Natural killer cell (primary cell): ENCODE measurements around the gene DYNC1H1. TPM values are rescaled to one million over a fixed set of nuclear protein-coding genes. Genes with fewer than 3 reads are reported as not detected.

Source experiments
- ATAC-seq, 3 donors: fragments of 150-1000 bp in 2 of 3; fragments of 200-7000 bp in 1 of 3; cut with Tn5 transposase; 1 replicate in 1 of 3; 2 replicates in 2 of 3; pipeline ENCODE4 v1.10.0; 2021; ENCODE audit warnings: mild to moderate bottlenecking in 2 of 3, moderate library complexity in 2 of 3
- DNase-seq, 2 donors: peaks; one replicate each; pipeline versions ENCODE4 v3.0.0 to v3.0.0-alpha.2; 2013 to 2021; ENCODE audit warnings: mixed read lengths in 1 of 2
- H3K27ac ChIP-seq: one replicate; pipeline ENCODE4 v1.5.1; 2013; ENCODE audit warnings: mild to moderate bottlenecking, low read length
- H3K27me3 ChIP-seq: one replicate; pipeline ENCODE4 v1.6.1; 2013; ENCODE audit warnings: low read length; ENCODE audit not compliant: control insufficient read depth, insufficient read depth
- H3K36me3 ChIP-seq: one replicate; pipeline ENCODE4 v1.6.1; 2013; ENCODE audit warnings: low read length; ENCODE audit not compliant: control insufficient read depth, insufficient read depth
- H3K4me1 ChIP-seq: one replicate; pipeline ENCODE4 v1.6.1; 2013; ENCODE audit warnings: low read length; ENCODE audit not compliant: control insufficient read depth, insufficient read depth
- H3K4me3 ChIP-seq: one replicate; pipeline ENCODE4 v1.5.1; 2013; ENCODE audit warnings: low read length
- H3K9me3 ChIP-seq: one replicate; pipeline ENCODE4 v1.6.1; 2013; ENCODE audit warnings: low read length; ENCODE audit not compliant: control insufficient read depth, insufficient read depth
- H3K27ac Mint-ChIP-seq, 2 donors: one replicate each; pipeline ENCODE4 v1.8.0; 2022; ENCODE audit warnings: mild to moderate bottlenecking in 2 of 2, mixed read lengths in 2 of 2, moderate library complexity in 1 of 2
- H3K27me3 Mint-ChIP-seq, 2 donors: one replicate each; pipeline ENCODE4 v1.8.0; 2022; ENCODE audit warnings: low read depth in 2 of 2, mixed read lengths in 2 of 2
- H3K36me3 Mint-ChIP-seq: one replicate; pipeline ENCODE4 v1.8.0; 2022; ENCODE audit warnings: mixed read lengths
- H3K4me1 Mint-ChIP-seq, 2 donors: one replicate each; pipeline ENCODE4 v1.8.0; 2022; ENCODE audit warnings: mixed read lengths in 2 of 2
- H3K4me3 Mint-ChIP-seq: one replicate; pipeline ENCODE4 v1.8.0; 2022; ENCODE audit warnings: mild to moderate bottlenecking, moderate library complexity, mixed read lengths
- H3K9me3 Mint-ChIP-seq, 2 donors: one replicate each; pipeline ENCODE4 v1.8.0; 2022; ENCODE audit warnings: mixed read lengths in 2 of 2
- CTCF ChIP-seq: fragments of 200-600 bp; IDR thresholded peaks from one replicate; pipeline ENCODE4 v1.8.0; 2022; ENCODE audit warnings: antibody characterized with exemption
- WGBS: methylation state at CpG from one replicate; pipeline ENCODE4 v1.1.7; 2013; ENCODE audit warnings: missing lambda C conversion rate; ENCODE audit not compliant: insufficient coverage; 5-methylcytosine and 5-hydroxymethylcytosine counted together
- intact Hi-C: fragments of 100-400 bp; cut with micrococcal nuclease; formaldehyde crosslinking; loops from one replicate; pipeline ENCODE4 v1.14.2; 2022
- total RNA-seq, 4 donors: library from RNA; stranded (reverse); fragments of 120-200 nt in 1 of 4; gene quantifications; one replicate each; pipeline versions ENCODE4 v1.2.3 to v1.2.4, GENCODE V29; 2013 to 2022

DYNC1H1 gene
- total RNA-seq, 3 donors from 2014 or later (not counting 1 experiment from before 2014, with no cell fraction given): 313 to 381 (median 349) TPM

DNA sequence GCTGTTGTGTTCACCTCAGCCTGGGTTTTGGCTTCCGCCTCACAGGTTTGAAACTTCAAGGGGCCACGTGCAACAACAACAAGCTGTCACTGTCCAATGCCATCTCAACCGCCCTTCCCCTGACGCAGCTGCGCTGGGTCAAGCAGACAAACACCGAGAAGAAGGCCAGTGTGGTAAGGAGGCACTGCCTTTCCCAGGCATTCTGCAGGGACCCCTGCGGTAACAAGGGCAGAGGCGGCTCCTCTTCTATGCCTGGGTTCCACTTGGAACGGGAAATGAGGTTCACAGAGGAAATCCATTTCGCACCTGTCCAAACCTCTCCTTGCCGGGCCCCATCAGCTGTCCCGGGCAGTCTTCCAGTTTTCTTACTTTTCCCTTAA is 85.6 kb downstream of the DYNC1H1 start:
- Histone ChIP-seq H3K27me3 (no peaks in the 10 kb centered on the region), H3K4me3 (no peak overlapping the region), H3K4me1 (no peaks in the 10 kb centered on the region), H3K36me3 (peaks cover 44% of the 10 kb centered on the region), H3K9me3 (no peaks in the 10 kb centered on the region), H3K27ac (no peak overlapping the region)
- intact Hi-C loops: no loop called here
- H3K27me3 Mint-ChIP-seq: no peaks in the 10 kb centered on the region
- no peaks in the 10 kb centered on the region for H3K36me3 Mint-ChIP-seq
- H3K27ac Mint-ChIP-seq: no peak overlapping the region
- no peaks in the 10 kb centered on the region for H3K4me1 Mint-ChIP-seq
- no peak for ATAC-seq
- no peak for TF ChIP-seq CTCF
- H3K9me3 Mint-ChIP-seq: no peaks in the 10 kb centered on the region
- DNase-seq: no peak
- WGBS: 93% methylated on average over 12 of the region's 12 CpGs
- H3K4me3 Mint-ChIP-seq: no peak overlapping the region

GRCh38 chr14:102050625-102051024 is 86.3 kb downstream of the DYNC1H1 start:
- H3K4me3 ChIP-seq: no peak overlapping the region
- Mint-ChIP-seq H3K36me3 (no peaks in the 10 kb centered on the region), H3K27me3 (no peaks in the 10 kb centered on the region), H3K27ac (no peak overlapping the region), H3K4me1 (peaks cover under 1 to 3% of the 10 kb centered on the region in 2 donors), H3K4me3 (no peak overlapping the region), H3K9me3 (no peaks in the 10 kb centered on the region)
- intact Hi-C loops: no loop called here
- no peak overlapping the region for H3K27ac ChIP-seq
- TF ChIP-seq CTCF: no peak
- no peaks in the 10 kb centered on the region for H3K4me1 ChIP-seq
- ATAC-seq (no peak), DNase-seq (no peak)
- WGBS: 94% methylated on average over 11 of the region's 11 CpGs
- H3K27me3 ChIP-seq: no peaks in the 10 kb centered on the region
- H3K36me3 ChIP-seq: peaks cover 41% of the 10 kb centered on the region
- H3K9me3 ChIP-seq: no peaks in the 10 kb centered on the region

- Mint-ChIP-seq H3K36me3 (no peaks in the 10 kb centered on the region), H3K27ac (no peak overlapping the region), H3K27me3 (no peaks in the 10 kb centered on the region), H3K4me1 (peaks cover 11 to 19% of the 10 kb centered on the region in 2 donors), H3K9me3 (no peaks in the 10 kb centered on the region), H3K4me3 (no peak overlapping the region)
- ATAC-seq (no peak), DNase-seq (no peak)
- Histone ChIP-seq H3K27ac (no peak overlapping the region), H3K9me3 (no peaks in the 10 kb centered on the region), H3K4me3 (no peak overlapping the region), H3K27me3 (no peaks in the 10 kb centered on the region), H3K36me3 (peaks cover 33% of the 10 kb centered on the region), H3K4me1 (peaks cover 9% of the 10 kb centered on the region)
- TF ChIP-seq CTCF: no peak
- intact Hi-C loops: no loop called here
- WGBS: 94% methylated on average over 10 of the region's 10 CpGs
Measured at GRCh38 chr14:102052522-102052921, 88.1 kb downstream of the DYNC1H1 start.

DNA sequence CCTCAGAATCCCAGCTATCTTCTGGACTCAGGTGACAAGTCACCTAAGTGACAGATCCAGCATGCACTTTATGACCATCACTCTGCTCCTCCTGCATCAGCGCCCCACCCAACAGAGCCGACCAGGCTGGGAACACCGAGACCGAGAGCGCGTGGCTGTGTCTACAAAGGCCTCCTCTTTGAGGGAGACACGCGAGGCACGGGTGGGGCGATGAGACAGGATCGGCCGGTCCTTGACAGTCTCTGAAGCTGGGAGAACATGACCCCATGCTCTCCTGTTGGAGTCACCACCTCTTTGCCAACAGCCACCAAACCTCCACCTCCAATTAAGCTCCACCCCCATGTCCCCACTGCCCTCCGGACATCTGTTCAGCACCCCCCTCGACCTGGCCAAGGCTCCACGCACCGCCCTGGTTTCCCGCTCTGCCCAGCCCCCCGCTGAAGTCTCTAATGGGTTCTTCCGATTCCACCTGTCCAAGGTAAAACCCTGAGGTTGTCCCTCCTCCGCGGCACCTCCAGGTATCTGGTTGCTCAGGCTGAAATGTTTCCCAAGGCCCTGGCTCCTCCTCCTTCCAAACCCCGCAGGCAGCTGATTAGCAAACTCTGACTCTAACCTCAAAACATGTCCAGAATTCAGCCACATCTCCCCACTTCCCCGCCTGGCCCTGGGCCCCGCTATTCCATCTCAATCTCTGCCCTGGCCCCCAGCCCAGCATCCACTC is 91.0 kb downstream of the DYNC1H1 start:
- peak overlapping the region in 1 of 2 donors; percentile 41 for H3K27ac Mint-ChIP-seq

More for the DNA sequence above, 91.0 kb downstream of the DYNC1H1 start:
- Histone ChIP-seq H3K9me3 (no peaks in the 10 kb centered on the region), H3K4me3 (no peak overlapping the region), H3K36me3 (peaks cover 5% of the 10 kb centered on the region), H3K27me3 (no peaks in the 10 kb centered on the region), H3K4me1 (peaks cover 28% of the 10 kb centered on the region), H3K27ac (no peak overlapping the region)
- Mint-ChIP-seq H3K36me3 (no peaks in the 10 kb centered on the region), H3K27me3 (no peaks in the 10 kb centered on the region), H3K4me3 (no peak overlapping the region), H3K4me1 (peaks cover 20 to 27% of the 10 kb centered on the region in 2 donors), H3K9me3 (no peaks in the 10 kb centered on the region)
- ATAC-seq (no peak), DNase-seq (no peak)
- no peak for TF ChIP-seq CTCF
- WGBS: 95% methylated on average over 24 of the region's 24 CpGs
- intact Hi-C loops: no loop called here
